RWPE2 (cell line): ENCODE measurements around the gene PLIN3.
A peak's percentile ranks its signal among the peaks of the same experiment; 100 is the strongest.

Source experiments
- ATAC-seq: fragments of 200-7000 bp; cut with Tn5 transposase; 3 replicates; pipeline ENCODE4 v1.9.1; 2021; ENCODE audit warnings: low read depth
- DNase-seq: peaks from one replicate; pipeline ENCODE4 v3.0.0-alpha.2; 2020; ENCODE audit warnings: low spot score
- H3K27ac ChIP-seq: fragments of 450-650 bp; 2 replicates; pipeline ENCODE4 v1.5.1; 2017; ENCODE audit warnings: mild to moderate bottlenecking; ENCODE audit not compliant: poor library complexity, severe bottlenecking
- H3K27me3 ChIP-seq: fragments of 250-450 bp; sonication (Bioruptor Pico); 2 replicates; pipeline ENCODE4 v1.5.1; 2021; ENCODE audit warnings: mild to moderate bottlenecking, moderate library complexity; ENCODE audit not compliant: insufficient read depth, poor library complexity, severe bottlenecking
- H3K36me3 ChIP-seq: fragments of 250-450 bp; sonication (Bioruptor Pico); 2 replicates; pipeline ENCODE4 v1.5.1; 2020; ENCODE audit warnings: low read depth, mild to moderate bottlenecking, moderate library complexity
- H3K4me1 ChIP-seq: fragments of 250-450 bp; sonication (Bioruptor Pico); 2 replicates; pipeline ENCODE4 v1.5.1; 2021; ENCODE audit warnings: mild to moderate bottlenecking, moderate library complexity; ENCODE audit not compliant: insufficient read depth, poor library complexity, severe bottlenecking
- H3K4me3 ChIP-seq: fragments of 250-450 bp; sonication (Bioruptor Pico); 2 replicates; pipeline ENCODE4 v1.5.1; 2021; ENCODE audit warnings: mild to moderate bottlenecking, moderate library complexity; ENCODE audit not compliant: severe bottlenecking
- H3K9me3 ChIP-seq: fragments of 250-450 bp; sonication (Bioruptor Pico); 2 replicates; pipeline ENCODE4 v1.5.1; 2021; ENCODE audit warnings: mild to moderate bottlenecking, moderate library complexity; ENCODE audit not compliant: severe bottlenecking
- CTCF ChIP-seq: fragments of 450-650 bp; IDR thresholded peaks from one replicate; pipeline ENCODE4 v1.5.1; 2017; ENCODE audit warnings: mild to moderate bottlenecking, moderate library complexity; ENCODE audit not compliant: poor library complexity, severe bottlenecking

The PLIN3 gene

DNA sequence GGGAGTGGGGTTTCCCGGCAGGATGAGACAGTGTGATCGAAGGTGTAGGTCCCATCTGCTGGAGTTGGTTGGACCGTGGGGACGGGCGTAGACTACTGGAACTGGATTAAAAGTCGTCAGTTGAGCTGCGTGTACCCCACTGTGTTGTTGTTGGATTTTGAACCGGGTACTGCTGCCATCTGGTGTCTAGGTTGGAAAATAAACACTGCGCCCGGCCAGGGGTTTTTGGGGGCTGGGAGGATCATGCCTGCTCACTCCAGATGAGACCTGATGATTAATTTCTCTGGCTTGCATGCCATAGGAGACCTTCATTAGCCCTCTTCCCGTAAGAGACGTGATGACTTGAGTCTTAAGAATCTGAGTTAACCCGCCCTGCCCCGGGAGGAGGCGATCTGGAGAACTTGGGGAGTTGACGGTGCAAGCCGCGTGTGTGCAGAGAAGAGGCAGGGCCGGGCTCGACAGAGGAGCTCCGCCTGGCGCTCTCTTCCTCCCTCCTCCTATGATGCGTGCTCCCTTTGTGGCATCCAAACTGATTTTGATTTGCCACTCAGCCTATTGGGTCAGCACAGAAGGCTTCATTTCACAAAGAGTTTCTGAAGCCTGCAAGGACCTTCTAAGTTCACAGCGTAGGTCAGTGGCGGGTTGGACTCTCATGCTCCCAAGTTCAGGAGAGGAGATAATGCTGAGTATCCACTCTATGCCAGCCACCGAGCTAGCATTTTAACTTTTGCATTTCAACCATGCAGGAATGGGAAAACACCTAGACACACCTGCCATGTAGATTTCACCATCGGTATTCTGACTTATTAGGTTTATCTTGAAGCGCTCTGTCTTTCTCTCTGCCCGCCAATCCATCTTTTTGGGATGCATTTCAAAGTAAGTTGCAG lies 44.6 kb upstream of the PLIN3 start:
- Histone ChIP-seq H3K36me3 (peaks cover 53% of the 10 kb centered on the region), H3K4me1 (peaks cover 44% of the 10 kb centered on the region)

DNA sequence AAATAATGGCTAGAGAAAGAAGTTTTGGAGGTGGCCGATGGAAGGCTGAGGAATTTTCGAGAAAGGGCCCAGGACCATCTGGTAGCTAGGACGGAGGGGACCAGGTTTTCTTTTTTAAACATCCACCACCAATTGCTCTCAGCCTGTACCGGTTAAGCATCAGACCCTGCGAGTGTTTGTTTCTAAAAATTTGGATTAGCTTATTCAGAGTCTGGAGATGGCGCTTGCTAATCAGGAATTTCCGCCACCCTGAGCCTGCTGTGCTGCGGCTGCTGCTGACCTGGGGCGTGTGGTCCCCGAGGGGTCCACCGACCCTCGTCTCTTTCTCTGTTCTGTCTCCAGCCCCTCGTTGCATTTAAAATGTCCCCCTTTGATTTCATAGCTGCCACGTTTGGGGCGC lies 43.8 kb upstream of the PLIN3 start:
- no peaks in the 10 kb centered on the region for H3K27me3 ChIP-seq
- H3K9me3 ChIP-seq, result no peaks in the 10 kb centered on the region
- no peak for DNase-seq
- ATAC-seq, result no peak
- no peak for TF ChIP-seq CTCF
- H3K36me3 ChIP-seq, result peaks cover 48% of the 10 kb centered on the region
- H3K4me3 ChIP-seq, result peak overlapping the region; percentile 90
- H3K27ac ChIP-seq, result peak overlapping the region; percentile 84
- peaks cover 44% of the 10 kb centered on the region for H3K4me1 ChIP-seq

More for the DNA sequence above, 44.6 kb upstream of the PLIN3 start:
- H3K9me3 ChIP-seq, result no peaks in the 10 kb centered on the region
- ATAC-seq (peak; percentile 77), DNase-seq (peak; percentile 95)
- H3K4me3 ChIP-seq, result peak overlapping the region; percentile 90
- H3K27ac ChIP-seq, result peak overlapping the region; percentile 84
- no peaks in the 10 kb centered on the region for H3K27me3 ChIP-seq
- peak; percentile 74 for TF ChIP-seq CTCF

DNA sequence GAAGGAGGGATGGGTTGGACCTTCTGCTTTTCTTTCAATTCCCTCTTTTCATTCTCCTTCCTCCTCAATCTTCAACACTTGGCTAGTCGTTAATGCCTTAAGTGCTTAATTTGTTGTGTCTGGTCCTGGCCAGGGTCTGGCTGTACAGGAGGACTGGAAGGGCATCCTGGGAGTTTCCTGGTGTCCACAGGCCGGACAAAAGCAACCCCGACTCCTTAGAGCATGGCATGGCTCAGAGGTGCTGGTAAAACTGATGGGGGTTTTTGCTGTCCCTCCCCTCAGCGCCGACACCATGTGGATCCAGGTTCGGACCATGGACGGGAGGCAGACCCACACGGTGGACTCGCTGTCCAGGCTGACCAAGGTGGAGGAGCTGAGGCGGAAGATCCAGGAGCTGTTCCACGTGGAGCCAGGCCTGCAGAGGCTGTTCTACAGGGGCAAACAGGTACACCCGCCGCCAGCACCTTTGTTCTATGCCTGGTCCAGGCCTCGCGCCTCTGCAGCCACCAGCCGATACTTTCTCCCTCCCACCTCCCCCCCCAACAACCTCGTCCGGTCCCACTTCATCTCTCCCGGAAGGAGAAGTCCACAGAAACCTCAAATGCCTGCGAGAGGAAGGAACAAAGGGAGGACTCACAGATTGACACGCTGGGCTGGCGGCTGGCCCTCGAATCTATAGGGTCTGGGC lies 43.3 kb upstream of the PLIN3 start:
- H3K4me1 ChIP-seq, result peaks cover 42% of the 10 kb centered on the region
- DNase-seq (no peak), ATAC-seq (no peak)
- no peaks in the 10 kb centered on the region for H3K27me3 ChIP-seq
- peak overlapping the region; percentile 90 for H3K4me3 ChIP-seq
- peak overlapping the region; percentile 84 for H3K27ac ChIP-seq
- no peaks in the 10 kb centered on the region for H3K9me3 ChIP-seq
- TF ChIP-seq CTCF, result no peak
- peaks cover 42% of the 10 kb centered on the region for H3K36me3 ChIP-seq

GRCh38 chr19:4909897-4910593 lies 42.6 kb upstream of the PLIN3 start:
- Histone ChIP-seq H3K27ac (peak overlapping the region; percentile 84), H3K36me3 (peaks cover 38% of the 10 kb centered on the region), H3K4me1 (peaks cover 35% of the 10 kb centered on the region)

More at GRCh38 chr19:4909897-4910593, 42.6 kb upstream of the PLIN3 start:
- Histone ChIP-seq H3K9me3 (no peaks in the 10 kb centered on the region), H3K4me3 (peak overlapping the region; percentile 90), H3K27me3 (no peaks in the 10 kb centered on the region)
- ATAC-seq, result peak; percentile 61
- TF ChIP-seq CTCF, result no peak
- peak; percentile 91 for DNase-seq
